AG09309 (cell line): ENCODE results near the gene SLC35B2.
A peak's percentile ranks its signal among the peaks of the same experiment; 100 is the strongest.

Source experiments
- DNase-seq: peaks from one replicate; pipeline ENCODE4 v3.0.0-alpha.2; 2010; ENCODE audit warnings: low read depth
- H3K4me3 ChIP-seq: 2 replicates; pipeline ENCODE4 v1.5.1; 2011; ENCODE audit warnings: mild to moderate bottlenecking, low read depth, low read length, moderate library complexity; ENCODE audit not compliant: control insufficient read depth
- CTCF ChIP-seq: IDR thresholded peaks from 2 replicates; pipeline ENCODE4 v1.5.1; 2011; ENCODE audit warnings: mild to moderate bottlenecking, low read depth, low read length, inconsistent platforms; ENCODE audit not compliant: insufficient read depth, control insufficient read depth; ENCODE audit errors: missing control alignments

The SLC35B2 gene

GRCh38 chr6:44262467-44263353 lies 5.4 kb upstream of the SLC35B2 start:
- no peak for TF ChIP-seq CTCF
- no peak for DNase-seq
- H3K4me3 ChIP-seq, result peak overlapping the region; percentile 93; the same call in 1 of the 2 replicates

GRCh38 chr6:44261581-44261980 lies 4.3 kb upstream of the SLC35B2 start:
- H3K4me3 ChIP-seq, result no peak overlapping the region
- no peak for DNase-seq
- no peak for TF ChIP-seq CTCF

GRCh38 chr6:44260451-44261297 lies 3.3 kb upstream of the SLC35B2 start:
- no peak for DNase-seq
- no peak for TF ChIP-seq CTCF
- H3K4me3 ChIP-seq, result no peak overlapping the region

GRCh38 chr6:44260011-44260410 lies 2.7 kb upstream of the SLC35B2 start:
- no peak for DNase-seq
- no peak overlapping the region for H3K4me3 ChIP-seq
- no peak for TF ChIP-seq CTCF

- no peak overlapping the region for H3K4me3 ChIP-seq
- no peak for DNase-seq
- no peak for TF ChIP-seq CTCF
These were observed 1.6 kb upstream of the SLC35B2 start for GRCh38 chr6:44258921-44259320.

- no peak for TF ChIP-seq CTCF
These were observed 1.1 kb upstream of the SLC35B2 start for GRCh38 chr6:44258325-44258863.

More at GRCh38 chr6:44258325-44258863, 1.1 kb upstream of the SLC35B2 start:
- no peak for DNase-seq
- no peak overlapping the region for H3K4me3 ChIP-seq
